Measurements from ENCODE around the gene ATP23. TPM values are rescaled to one million over a fixed set of nuclear protein-coding genes. Genes with fewer than 3 reads are reported as not detected.
A peak's percentile ranks its signal among the peaks of the same experiment; 100 is the strongest.

The ATP23 gene
- total RNA-seq, 1 experiment from 2014 or later: 4.7 TPM

DNA sequence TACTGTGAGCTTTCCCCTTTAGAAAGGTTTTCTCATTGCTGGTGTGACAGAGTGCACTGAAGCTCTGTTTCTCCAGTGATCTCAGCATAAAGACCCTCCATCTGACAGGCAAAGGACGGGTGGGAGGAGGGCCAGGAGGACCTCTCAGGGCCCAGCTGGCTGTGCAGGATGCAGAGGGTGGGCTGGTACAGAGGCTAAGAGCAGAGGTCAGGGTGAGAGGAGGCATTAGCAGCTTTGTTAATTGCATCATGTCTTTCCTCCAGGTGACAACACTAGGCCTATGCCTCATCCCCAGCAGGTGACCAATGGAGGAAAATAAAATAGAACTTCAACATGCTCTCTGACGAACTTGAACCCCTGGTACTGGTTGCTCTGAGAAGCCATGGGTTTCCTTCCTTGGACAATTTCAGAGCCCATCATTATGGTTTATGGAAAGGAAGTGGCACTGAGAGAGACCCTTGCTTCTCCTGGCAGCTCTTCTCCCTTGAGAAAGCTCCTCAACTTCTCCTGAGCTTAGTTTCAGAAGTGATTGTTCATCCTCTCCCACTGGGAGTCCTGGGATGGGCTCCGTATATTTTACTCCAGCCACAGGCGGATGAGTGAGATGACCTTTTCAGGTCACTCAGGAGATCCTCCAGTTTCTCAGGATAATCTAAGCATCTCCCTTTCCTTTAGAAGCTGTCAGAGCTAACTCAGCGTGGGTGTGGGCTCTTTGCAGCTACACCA is 45.8 kb upstream of the ATP23 start:
- no peak overlapping the region for H4K5ac ChIP-seq (ENCODE audit: insufficient read length, low read depth, low read length)
- H2AFZ ChIP-seq (ENCODE audit: low read length): no peak overlapping the region
- no peak overlapping the region for H3K18ac ChIP-seq (ENCODE audit: insufficient read length, low read depth, low read length)
- H3K4me1 Mint-ChIP-seq: peaks cover 41 to 55% of the 10 kb centered on the region in 2 experiments
- no peak overlapping the region for H2BK12ac ChIP-seq (ENCODE audit: insufficient read length, low read depth, low read length)
- TF ChIP-seq, protein P1, sequence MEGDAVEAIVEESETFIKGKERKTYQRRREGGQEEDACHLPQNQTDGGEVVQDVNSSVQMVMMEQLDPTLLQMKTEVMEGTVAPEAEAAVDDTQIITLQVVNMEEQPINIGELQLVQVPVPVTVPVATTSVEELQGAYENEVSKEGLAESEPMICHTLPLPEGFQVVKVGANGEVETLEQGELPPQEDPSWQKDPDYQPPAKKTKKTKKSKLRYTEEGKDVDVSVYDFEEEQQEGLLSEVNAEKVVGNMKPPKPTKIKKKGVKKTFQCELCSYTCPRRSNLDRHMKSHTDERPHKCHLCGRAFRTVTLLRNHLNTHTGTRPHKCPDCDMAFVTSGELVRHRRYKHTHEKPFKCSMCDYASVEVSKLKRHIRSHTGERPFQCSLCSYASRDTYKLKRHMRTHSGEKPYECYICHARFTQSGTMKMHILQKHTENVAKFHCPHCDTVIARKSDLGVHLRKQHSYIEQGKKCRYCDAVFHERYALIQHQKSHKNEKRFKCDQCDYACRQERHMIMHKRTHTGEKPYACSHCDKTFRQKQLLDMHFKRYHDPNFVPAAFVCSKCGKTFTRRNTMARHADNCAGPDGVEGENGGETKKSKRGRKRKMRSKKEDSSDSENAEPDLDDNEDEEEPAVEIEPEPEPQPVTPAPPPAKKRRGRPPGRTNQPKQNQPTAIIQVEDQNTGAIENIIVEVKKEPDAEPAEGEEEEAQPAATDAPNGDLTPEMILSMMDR (conservative IDR thresholded peaks at IDR 0.05): no peak
- H3K27me3 Mint-ChIP-seq (ENCODE audit: low read depth): peaks cover 32% of the 10 kb centered on the region
- H3K23ac ChIP-seq (ENCODE audit: insufficient read length, low read depth, low read length): no peak overlapping the region
- H3K36me3 Mint-ChIP-seq (ENCODE audit: insufficient read depth in 1 of 3, low read depth in 3 of 3): no peaks in the 10 kb centered on the region; a peak in 1 of 7 replicates
- DNase-seq: no peak
- H3K79me1 ChIP-seq (ENCODE audit: insufficient read depth, low read depth, low read length, poor library complexity, severe bottlenecking): no peaks in the 10 kb centered on the region
- H3K4ac ChIP-seq (ENCODE audit: low read depth, low read length): no peak overlapping the region
- H2BK15ac ChIP-seq (ENCODE audit: low read depth, low read length): no peak overlapping the region
- H2BK20ac ChIP-seq (ENCODE audit: low read depth, low read length, poor library complexity, severe bottlenecking): no peak overlapping the region
- H3K4me3 Mint-ChIP-seq: peak overlapping the region; percentile 57 to 73
- H2BK5ac ChIP-seq (ENCODE audit: insufficient read length, low read length): no peak overlapping the region
- H3K9me3 Mint-ChIP-seq: no peaks in the 10 kb centered on the region
- no peak overlapping the region; a peak in 2 of 7 replicates for H3K27ac Mint-ChIP-seq
- H3K23me2 ChIP-seq (ENCODE audit: insufficient read length, low read depth, low read length, poor library complexity, severe bottlenecking): peaks cover 12% of the 10 kb centered on the region
- H3K14ac ChIP-seq (ENCODE audit: insufficient read depth, low read length): no peak overlapping the region
- no peak overlapping the region for H2BK120ac ChIP-seq (ENCODE audit: low read depth, low read length, poor library complexity, severe bottlenecking)
- H3K27ac ChIP-seq (ENCODE audit: insufficient read length, low read depth, low read length): no peak overlapping the region
- H4K20me1 ChIP-seq (ENCODE audit: control insufficient read depth, insufficient read depth, insufficient read length): no peaks in the 10 kb centered on the region
- no peaks in the 10 kb centered on the region for H3K9me3 ChIP-seq (ENCODE audit: control insufficient read depth, low read depth, low read length)
- no peak overlapping the region for H3K9ac ChIP-seq (ENCODE audit: extremely low read depth, insufficient read length, low read length)
- no peak overlapping the region for H2AK5ac ChIP-seq (ENCODE audit: insufficient read length, low read length)
- H3K4me2 ChIP-seq (ENCODE audit: insufficient read depth, insufficient read length, low read length): no peak overlapping the region
- H4K8ac ChIP-seq (replicated peaks; ENCODE audit: insufficient read length, low read depth, low read length): no peak overlapping the region
- H3K79me2 ChIP-seq (ENCODE audit: insufficient read depth, low read length): no peaks in the 10 kb centered on the region
- H3T11ph ChIP-seq (ENCODE audit: low read length): no peak overlapping the region
- no CpG with 5 or more reads among the region's 5 CpGs for WGBS (ENCODE audit: extremely low coverage, insufficient read length, low lambda C conversion rate)
- H3K4me1 ChIP-seq (ENCODE audit: insufficient read depth, low read length): peaks cover 15% of the 10 kb centered on the region; the same call in 1 of the 2 replicates
- no peak overlapping the region for H3K56ac ChIP-seq (ENCODE audit: insufficient read length, low read depth, low read length)
- no peak overlapping the region for H4K91ac ChIP-seq (ENCODE audit: insufficient read length, low read depth, low read length)
- H3K27me3 ChIP-seq (ENCODE audit: insufficient read depth, low read length): peaks cover 4% of the 10 kb centered on the region; the same call in 1 of the 2 replicates
